OCI-LY1 (cell line): ENCODE measurements around the gene KLK12.

Source experiments
- CTCF ChIP-seq: fragments of 200-600 bp; sonication (generic), shearing (Covaris generic); IDR thresholded peaks from 2 replicates; pipeline ENCODE4 v1.5.1; 2017; ENCODE audit warnings: mild to moderate bottlenecking, antibody characterized with exemption, low read length, moderate library complexity, mixed read lengths
- EZH2 ChIP-seq: fragments of 200-600 bp; sonication (generic), shearing (Covaris generic); IDR thresholded peaks from 2 replicates; pipeline ENCODE4 v1.8.0; 2017; ENCODE audit warnings: borderline replicate concordance, mixed run types, mild to moderate bottlenecking, antibody characterized with exemption, low read length, moderate library complexity, mixed read lengths

GRCh38 chr19:51002089-51002532, 32.7 kb downstream of the KLK12 start:
- no peak for TF ChIP-seq CTCF
- TF ChIP-seq EZH2: no peak
